C4-2B (cell line): ENCODE results near the gene ATP8B1.
"Not testable (repeated sequence)": the region's sequence is repeated elsewhere in the genome, so short reads cannot be mapped to it uniquely, and the experiment has no call there.

Experiments
- H3K27ac ChIP-seq: fragments of 450-650 bp; 2 replicates; pipeline ENCODE4 v1.5.1; 2017
- CTCF ChIP-seq: fragments of 450-650 bp; conservative IDR thresholded peaks from 2 replicates; pipeline ENCODE4 v1.5.1; 2017; ENCODE audit warnings: mild to moderate bottlenecking
- ZFX ChIP-seq: fragments of 450-650 bp; IDR thresholded peaks from 2 replicates; pipeline ENCODE4 v1.6.1; 2017

ATP8B1 gene

GRCh38 chr18:57747809-57748680, 55.1 kb downstream of the ATP8B1 start:
- H3K27ac ChIP-seq, result peak overlapping the region; percentile 73; the same call in 1 of the 2 replicates
- TF ChIP-seq CTCF, result no peak
- no peak for TF ChIP-seq ZFX

GRCh38 chr18:57744211-57744694, 58.9 kb downstream of the ATP8B1 start:
- H3K27ac ChIP-seq, result peak overlapping the region; percentile 66
- no peak for TF ChIP-seq ZFX
- TF ChIP-seq CTCF, result no peak

DNA sequence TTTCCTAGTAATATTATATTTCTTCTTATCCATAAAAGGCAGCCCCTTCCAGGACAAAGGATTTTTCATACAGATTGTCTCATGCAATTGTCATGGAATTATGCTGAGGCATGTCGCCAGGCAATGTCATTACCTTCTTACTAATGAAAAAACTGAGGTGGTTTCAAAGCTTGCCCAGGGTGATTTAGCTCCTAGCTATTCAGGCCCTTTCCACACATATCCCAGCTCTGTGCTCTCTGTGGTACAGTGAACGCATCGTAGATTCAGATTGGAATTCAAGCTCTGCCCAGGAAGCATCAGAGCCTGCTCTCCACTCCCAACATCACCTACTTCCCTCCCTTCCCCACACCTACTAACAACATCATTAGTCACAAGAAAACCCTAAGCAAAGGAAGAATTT, 60.1 kb downstream of the ATP8B1 start:
- TF ChIP-seq ZFX (no peak), CTCF (no peak)

GRCh38 chr18:57741273-57741672, 61.8 kb downstream of the ATP8B1 start:
- H3K27ac ChIP-seq, result no peak overlapping the region
- TF ChIP-seq CTCF, result no peak

More for the DNA sequence above, 60.1 kb downstream of the ATP8B1 start:
- H3K27ac ChIP-seq, result peak overlapping the region; percentile 66; the same call in 1 of the 2 replicates

GRCh38 chr18:57738078-57738477, 65.0 kb downstream of the ATP8B1 start:
- no peak for TF ChIP-seq CTCF
- no peak for TF ChIP-seq ZFX
- H3K27ac ChIP-seq, result no peak overlapping the region

DNA sequence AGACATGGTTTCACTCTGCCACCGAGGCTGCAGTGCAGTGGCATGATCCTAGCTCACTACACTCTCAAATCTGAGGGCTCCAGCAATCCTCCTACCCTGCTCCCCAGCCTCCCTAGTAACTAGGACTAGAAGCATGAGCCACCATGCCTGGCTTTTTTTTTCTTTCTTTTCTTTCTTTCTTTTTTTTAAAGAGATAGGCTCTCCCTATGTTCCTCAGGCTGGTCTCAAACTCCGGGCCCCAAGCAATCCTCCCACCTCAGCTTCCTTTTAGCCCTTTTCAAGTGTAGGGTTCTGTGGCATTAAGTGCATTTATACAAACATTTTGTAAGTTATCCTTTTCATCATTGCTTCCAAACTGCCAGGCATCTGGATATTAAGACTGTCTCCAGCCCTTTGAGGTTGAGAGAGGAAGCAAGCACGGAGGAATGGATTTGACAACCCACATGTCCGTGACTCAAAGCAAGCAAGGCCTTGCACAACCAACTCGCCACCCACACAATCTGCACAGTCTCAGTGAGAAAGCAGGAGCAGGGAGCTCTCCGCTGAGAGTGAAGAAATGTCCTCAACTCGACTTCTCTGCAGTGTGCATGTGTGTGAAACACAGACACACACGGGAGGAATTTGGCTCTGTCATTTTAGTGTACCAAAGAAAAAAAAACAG, 65.6 kb downstream of the ATP8B1 start:
- TF ChIP-seq ZFX (no peak), CTCF (no peak)
- no peak overlapping the region for H3K27ac ChIP-seq

DNA sequence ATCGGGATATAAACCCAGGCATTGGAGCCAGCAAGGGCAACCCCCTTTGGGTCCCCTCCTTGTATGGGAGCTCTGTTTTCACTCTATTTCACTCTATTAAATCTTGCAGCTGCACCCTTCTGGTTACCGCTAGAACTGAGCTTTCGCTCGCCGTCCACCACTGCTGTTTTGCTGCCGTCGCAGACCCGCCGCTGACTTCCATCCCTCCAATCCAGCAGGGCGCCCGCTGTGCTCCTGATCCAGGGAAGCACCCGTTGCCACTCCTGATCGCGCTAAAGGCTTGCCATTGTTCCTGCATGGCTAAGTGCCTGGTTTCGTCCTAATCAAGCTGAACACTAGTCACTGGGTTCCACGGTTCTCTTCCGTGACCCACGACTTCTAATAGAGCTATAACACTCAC, 68.1 kb downstream of the ATP8B1 start:
- H3K27ac ChIP-seq, result not testable (repeated sequence)
